ENCODE data around the gene SRPRB. TPM values are rescaled to one million over a fixed set of nuclear protein-coding genes. Genes with fewer than 3 reads are reported as not detected.

Gene SRPRB
- polyA plus RNA-seq, 2 donors = 23.0 to 32.6 TPM

DNA sequence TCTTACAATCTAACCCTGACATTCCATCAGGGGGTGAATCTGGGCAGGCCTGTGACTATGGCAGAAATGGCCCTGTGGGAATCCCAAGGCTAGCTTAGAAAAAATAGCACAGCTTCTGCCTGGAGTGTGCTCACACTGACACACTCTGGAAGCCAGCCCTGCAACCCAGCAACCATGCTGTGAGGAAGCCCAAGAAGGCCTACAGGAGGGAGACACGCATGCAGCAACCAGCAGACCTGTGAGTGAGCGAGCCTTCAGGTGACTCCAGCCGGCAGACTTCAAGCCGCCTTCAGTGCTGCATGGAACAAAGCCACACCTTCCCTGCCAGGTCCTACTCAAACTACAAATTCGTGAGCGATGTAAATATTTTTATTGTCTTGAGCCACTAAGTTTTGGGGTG lies 64.0 kb downstream of the SRPRB start:
- no peak overlapping the region for H3K27ac ChIP-seq (ENCODE audit: low read depth in 2 of 2, low read length in 1 of 2)
- WGBS, 2 donors = 93 to 94% methylated on average over 6 of the region's 6 CpGs
- H3K36me3 ChIP-seq (ENCODE audit: control insufficient read depth in 2 of 2, insufficient read depth in 2 of 2, low read length in 1 of 2) = no peaks in the 10 kb centered on the region
- no peak overlapping the region for H3K4me3 ChIP-seq (ENCODE audit: low read depth in 1 of 2, low read length in 2 of 2)
- H3K4me1 ChIP-seq (ENCODE audit: control insufficient read depth in 2 of 2, insufficient read depth in 2 of 2, low read length in 1 of 2) = no peaks in the 10 kb centered on the region
- H3K9me3 ChIP-seq (ENCODE audit: control insufficient read depth in 2 of 2, insufficient read depth in 1 of 2, low read depth in 1 of 2, low read length in 1 of 2) = peaks cover 0 to 3% of the 10 kb centered on the region in 2 donors
- H3K27me3 ChIP-seq (ENCODE audit: control insufficient read depth in 1 of 2, insufficient read depth in 2 of 2, low read length in 2 of 2) = no peaks in the 10 kb centered on the region

GRCh38 chr3:133870822-133871221 lies 65.2 kb downstream of the SRPRB start:
- no peaks in the 10 kb centered on the region for H3K4me1 ChIP-seq (ENCODE audit: control insufficient read depth in 2 of 2, insufficient read depth in 2 of 2, low read length in 1 of 2)
- H3K27ac ChIP-seq (ENCODE audit: low read depth in 2 of 2, low read length in 1 of 2) = no peak overlapping the region
- no peaks in the 10 kb centered on the region for H3K36me3 ChIP-seq (ENCODE audit: control insufficient read depth in 2 of 2, insufficient read depth in 2 of 2, low read length in 1 of 2)
- H3K27me3 ChIP-seq (ENCODE audit: control insufficient read depth in 1 of 2, insufficient read depth in 2 of 2, low read length in 2 of 2) = no peaks in the 10 kb centered on the region
- peaks cover 0 to 3% of the 10 kb centered on the region in 2 donors for H3K9me3 ChIP-seq (ENCODE audit: control insufficient read depth in 2 of 2, insufficient read depth in 1 of 2, low read depth in 1 of 2, low read length in 1 of 2)
- no peak overlapping the region for H3K4me3 ChIP-seq (ENCODE audit: low read depth in 1 of 2, low read length in 2 of 2)

Other genes with a start within 250 kb of the SRPRB start
- 10 to 100 TPM; 39.7 to 63.3 TPM for gene CDV3, start 232.1 kb upstream of the SRPRB start, polyA plus RNA-seq
- 10 to 100 TPM in 1 of 2 donors, 1 to 10 TPM in 1; 8.3 to 10.0 TPM for gene TOPBP1, start 143.9 kb upstream of the SRPRB start, polyA plus RNA-seq
- gene TF, start 59.4 kb upstream of the SRPRB start, polyA plus RNA-seq = 1 to 10 TPM; 2.6 to 4.6 TPM
- gene RAB6B, start 90.1 kb downstream of the SRPRB start, polyA plus RNA-seq = 1 to 10 TPM in 1 of 2 donors, under 1 TPM in 1; 0.57 to 1.3 TPM
- gene SLCO2A1, start 224.1 kb downstream of the SRPRB start, polyA plus RNA-seq = 1 to 10 TPM; 4.9 to 6.2 TPM